KBM-7 (cell line): Measurements from ENCODE around the gene SCLY.

Experiments used
- DNase-seq: peaks from one replicate; pipeline ENCODE4 v3.0.0-alpha.2; 2015
- in situ Hi-C: fragments of 300-500 bp; cut with MboI; formaldehyde crosslinking; loops from 2 replicates; pipeline ENCODE4 v1.14.3; 2020; ENCODE audit warnings: low sequenced_read_pairs, low pct_unique_long_range_greater_than_20kb, mixed read lengths

Gene SCLY

DNA sequence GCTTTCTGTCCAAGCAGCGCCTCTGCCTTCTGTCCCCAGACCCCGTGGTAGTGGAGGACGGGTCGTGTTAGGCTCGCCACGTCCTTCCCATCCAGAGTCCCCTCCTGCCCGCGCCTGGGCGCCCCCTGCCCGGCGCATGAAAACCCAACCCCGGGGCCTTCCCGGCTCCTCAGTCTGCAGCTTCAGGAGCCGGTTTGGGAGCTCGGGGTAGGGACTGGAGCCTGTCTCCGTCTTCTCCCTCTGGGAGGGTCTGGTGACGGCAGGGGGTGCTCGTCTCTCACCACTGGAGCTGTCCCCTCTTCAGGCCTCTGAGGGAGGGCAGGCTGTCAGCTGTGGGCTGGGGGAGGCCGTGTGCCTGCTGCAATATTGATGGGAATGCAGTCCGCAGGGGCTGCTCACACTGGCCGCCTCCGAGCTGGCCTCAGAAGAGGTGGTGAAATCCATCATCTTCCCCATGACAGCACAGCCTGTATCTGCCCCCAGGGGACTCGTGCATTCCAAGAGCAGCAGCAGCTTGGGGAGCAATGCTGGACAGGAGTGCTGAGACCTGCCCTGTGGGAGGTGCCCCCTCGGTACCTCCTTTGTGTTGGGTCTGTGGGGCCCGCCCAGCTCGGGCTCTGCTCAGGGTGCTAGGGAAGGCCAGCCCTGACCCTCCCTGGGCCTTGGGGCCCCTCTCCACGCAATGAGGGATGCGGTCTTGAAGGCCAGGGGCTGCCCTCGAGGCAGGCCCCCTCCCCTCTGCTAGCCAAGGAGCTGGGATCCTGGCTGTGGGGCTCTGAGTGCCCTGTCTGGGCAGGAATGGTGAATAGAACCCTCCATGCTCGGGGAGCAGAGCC lies 59.9 kb downstream of the SCLY start:
- in situ Hi-C loops, result no loop called here
- no peak for DNase-seq

- in situ Hi-C loops, result no loop called here
- DNase-seq, result no peak
Measured at GRCh38 chr2:238121511-238122286, 60.9 kb downstream of the SCLY start.

DNA sequence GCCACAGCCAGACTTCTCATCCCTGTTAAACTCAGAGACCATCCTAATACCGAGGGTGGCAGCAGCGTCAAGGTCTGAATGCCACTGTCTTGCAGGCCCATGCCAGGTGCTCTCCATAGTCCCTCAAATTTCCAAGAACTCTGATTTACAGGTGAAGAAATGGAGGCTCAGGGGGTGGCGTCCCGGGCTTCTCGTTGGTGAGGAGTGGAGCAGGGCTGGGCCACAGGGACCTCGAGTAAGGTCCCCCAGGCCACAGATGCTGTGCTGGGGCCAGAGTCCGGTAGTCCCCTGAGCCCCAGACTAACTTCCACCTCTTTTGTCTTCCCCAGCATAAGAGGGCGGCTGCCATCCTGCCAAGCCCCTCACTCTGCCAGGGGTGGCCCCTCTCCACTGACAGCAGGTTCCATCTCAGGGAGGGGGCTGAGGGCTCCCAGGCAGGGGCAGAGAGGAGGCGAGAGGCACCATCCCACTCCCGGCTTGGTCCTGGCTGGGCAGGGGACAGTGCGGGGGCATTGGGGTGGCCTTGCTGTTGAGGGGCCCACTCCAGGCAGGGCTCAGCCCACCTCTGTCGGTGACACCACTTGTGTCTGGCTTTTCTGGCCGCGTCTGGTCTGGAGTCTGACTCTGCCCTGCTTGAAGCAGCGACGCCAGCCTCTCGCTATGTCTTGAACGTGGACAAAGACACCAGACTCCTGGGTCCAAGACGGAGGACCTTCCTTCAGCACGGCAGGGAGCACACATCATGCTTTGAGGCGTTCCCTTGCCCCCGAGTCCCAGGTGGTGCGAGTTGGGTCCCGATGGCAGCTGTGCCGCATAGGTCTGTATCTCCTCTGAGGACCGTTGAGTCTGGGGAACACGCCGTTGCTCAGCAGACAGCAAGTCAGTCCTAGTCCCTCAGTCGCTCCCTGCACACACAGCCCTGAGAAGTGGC lies 61.8 kb downstream of the SCLY start:
- no peak for DNase-seq
- in situ Hi-C loops, result no loop called here

- in situ Hi-C loops, result no loop called here
- DNase-seq, result no peak
Measured at GRCh38 chr2:238123218-238123971, 62.6 kb downstream of the SCLY start.

DNA sequence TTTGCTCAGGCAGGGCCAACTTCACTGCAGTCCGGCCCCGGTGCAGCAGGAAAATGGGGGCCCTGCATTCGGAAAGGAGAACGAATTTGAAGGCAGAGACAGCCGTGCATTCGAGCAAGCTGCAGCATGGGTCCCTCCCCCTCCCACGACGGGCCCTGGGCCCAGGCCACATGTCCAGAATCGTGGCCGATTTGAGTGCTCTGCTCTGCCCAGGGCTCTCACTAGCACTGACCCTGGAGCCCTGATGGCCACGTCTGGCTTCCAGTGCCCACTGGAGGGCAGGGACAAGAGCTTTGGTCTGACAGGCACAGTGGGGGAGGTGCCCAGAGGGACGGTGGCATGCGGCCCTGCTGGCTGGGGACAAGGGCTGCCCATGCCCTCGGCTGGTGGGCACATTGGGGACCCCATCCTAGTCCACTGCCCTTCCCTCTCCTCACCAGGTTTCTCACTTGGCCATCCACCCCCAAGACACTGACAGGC lies 63.2 kb downstream of the SCLY start:
- DNase-seq, result no peak
- in situ Hi-C loops, result no loop called here

DNA sequence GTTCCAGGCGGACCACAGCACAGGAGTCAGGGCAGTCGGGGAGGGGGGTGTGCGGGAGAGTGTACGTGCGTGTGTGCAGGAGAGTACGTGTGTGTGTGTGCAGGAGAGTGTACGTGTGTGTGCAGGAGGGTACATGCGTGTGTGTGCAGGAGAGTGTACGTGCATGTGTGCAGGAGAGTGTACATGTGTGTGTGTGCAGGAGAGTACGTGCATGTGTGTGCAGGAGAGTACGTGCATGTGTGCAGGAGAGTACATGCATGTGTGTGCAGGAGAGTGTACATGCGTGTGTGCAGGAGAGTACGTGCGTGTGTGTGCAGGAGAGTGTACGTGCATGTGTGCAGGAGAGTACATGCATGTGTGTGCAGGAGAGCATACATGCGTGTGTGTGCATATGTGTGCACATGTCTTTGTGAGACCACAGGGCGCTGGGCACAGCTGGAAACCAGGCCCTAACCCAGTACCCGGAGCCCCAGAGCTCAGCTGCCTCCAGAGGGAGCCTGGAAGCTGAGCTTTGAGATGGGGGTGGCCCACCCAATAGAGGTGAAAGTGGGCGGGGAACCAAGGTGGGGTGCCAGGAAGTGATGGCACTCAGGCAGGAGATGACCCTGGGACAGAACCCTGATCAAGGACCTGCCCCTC lies 63.8 kb downstream of the SCLY start:
- in situ Hi-C loops, result no loop called here
- no peak for DNase-seq

GRCh38 chr2:238125127-238125885 lies 64.5 kb downstream of the SCLY start:
- in situ Hi-C loops, result no loop called here
- no peak for DNase-seq

- DNase-seq, result no peak
- in situ Hi-C loops, result no loop called here
Measured at GRCh38 chr2:238126338-238126737, 65.5 kb downstream of the SCLY start.

- DNase-seq, result no peak
- in situ Hi-C loops, result no loop called here
Measured at GRCh38 chr2:238126775-238127164, 66.0 kb downstream of the SCLY start.

GRCh38 chr2:238127165-238128060 lies 66.6 kb downstream of the SCLY start:
- DNase-seq, result no peak
- in situ Hi-C loops, result no loop called here

GRCh38 chr2:238128061-238128440 lies 67.2 kb downstream of the SCLY start:
- in situ Hi-C loops, result no loop called here
- DNase-seq, result no peak

DNA sequence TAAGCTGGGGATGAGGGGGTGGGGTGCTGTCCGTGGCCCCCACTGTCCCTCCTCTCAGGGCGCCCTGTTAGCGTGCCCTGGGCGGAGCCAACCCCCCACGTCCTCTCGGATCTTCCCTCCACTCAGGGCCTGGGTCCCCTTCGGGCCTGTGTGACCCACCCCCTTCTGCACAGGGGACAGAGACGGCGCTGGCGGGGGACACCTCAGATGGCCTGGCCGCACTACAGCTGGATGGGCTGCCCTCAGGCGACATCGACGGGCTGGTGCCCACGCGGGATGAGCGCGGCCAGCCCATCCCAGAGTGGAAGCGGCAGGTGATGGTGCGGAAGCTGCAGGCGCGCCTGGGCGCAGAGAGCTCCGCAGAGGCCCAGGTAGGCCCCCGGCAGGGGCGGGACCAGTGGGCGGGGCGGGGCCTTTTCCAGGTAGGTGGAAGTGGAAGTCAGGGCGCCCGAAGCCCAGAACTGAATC lies 67.8 kb downstream of the SCLY start:
- in situ Hi-C loops, result no loop called here
- DNase-seq, result no peak

- DNase-seq, result no peak
- in situ Hi-C loops, result no loop called here
Measured at GRCh38 chr2:238129166-238130010, 68.6 kb downstream of the SCLY start.

GRCh38 chr2:238130111-238130695 lies 69.4 kb downstream of the SCLY start:
- DNase-seq, result no peak
- in situ Hi-C loops, result no loop called here
